PC-3 (cell line): ENCODE measurements around the gene AGTRAP.

Experiments used
- CTCF ChIP-seq: fragments of 300-600 bp; sonication (generic); conservative IDR thresholded peaks from 2 replicates; pipeline ENCODE4 v1.5.1; 2017; ENCODE audit warnings: antibody characterized with exemption, low read depth, mild to moderate bottlenecking, low read length
- EZH2 ChIP-seq: fragments of 300-600 bp; sonication (generic); IDR thresholded peaks from one replicate; pipeline ENCODE4 v1.6.1; 2017; ENCODE audit warnings: antibody characterized with exemption, mild to moderate bottlenecking, low read length; ENCODE audit not compliant: unreplicated experiment
- EZH2phosphoT487 ChIP-seq: fragments of 300-600 bp; sonication (generic); IDR thresholded peaks from 2 replicates; pipeline ENCODE4 v1.6.1; 2018; ENCODE audit warnings: mild to moderate bottlenecking, antibody characterized with exemption, low read length, borderline replicate concordance

- no peak for TF ChIP-seq CTCF
- TF ChIP-seq EZH2, result no peak
- TF ChIP-seq EZH2phosphoT487, result no peak
Observed at GRCh38 chr1:11735854-11736745, at the start of gene AGTRAP.
